Measurements from ENCODE around the gene SCNN1B. TPM values are rescaled to one million over a fixed set of nuclear protein-coding genes. Genes with fewer than 3 reads are reported as not detected.

The SCNN1B gene
- total RNA-seq, 1 donor from 2014 or later, result 0.34 TPM

DNA sequence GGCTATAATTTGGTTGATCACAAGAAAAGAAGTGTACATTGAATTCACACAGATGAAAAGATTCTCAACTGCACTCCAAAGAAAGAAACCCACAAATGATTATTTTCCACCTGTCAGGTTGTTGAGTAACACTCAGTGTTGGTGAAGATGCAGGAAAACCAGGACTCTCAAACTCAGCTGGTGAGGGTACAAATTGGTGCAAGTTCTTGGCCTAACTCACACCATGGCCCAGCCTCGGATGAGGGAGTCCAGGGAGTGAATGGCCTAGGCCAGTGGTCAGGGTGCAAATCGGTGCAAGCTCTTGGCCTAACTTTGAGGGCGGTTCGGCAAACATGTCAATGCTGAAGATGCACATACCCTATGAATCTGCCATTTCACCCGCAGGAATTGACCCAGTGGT is 8.6 kb downstream of the SCNN1B start:
- Mint-ChIP-seq H3K9me3 (ENCODE audit: unreplicated experiment) (peaks cover 7% of the 10 kb centered on the region), H3K36me3 (ENCODE audit: unreplicated experiment) (no peaks in the 10 kb centered on the region), H3K27me3 (ENCODE audit: unreplicated experiment) (peaks cover 3% of the 10 kb centered on the region), H3K4me1 (ENCODE audit: low read depth, unreplicated experiment) (no peaks in the 10 kb centered on the region), H3K27ac (ENCODE audit: unreplicated experiment) (no peak overlapping the region), H3K4me3 (ENCODE audit: unreplicated experiment) (no peak overlapping the region)
- no peak for DNase-seq
- TF ChIP-seq, protein P1, sequence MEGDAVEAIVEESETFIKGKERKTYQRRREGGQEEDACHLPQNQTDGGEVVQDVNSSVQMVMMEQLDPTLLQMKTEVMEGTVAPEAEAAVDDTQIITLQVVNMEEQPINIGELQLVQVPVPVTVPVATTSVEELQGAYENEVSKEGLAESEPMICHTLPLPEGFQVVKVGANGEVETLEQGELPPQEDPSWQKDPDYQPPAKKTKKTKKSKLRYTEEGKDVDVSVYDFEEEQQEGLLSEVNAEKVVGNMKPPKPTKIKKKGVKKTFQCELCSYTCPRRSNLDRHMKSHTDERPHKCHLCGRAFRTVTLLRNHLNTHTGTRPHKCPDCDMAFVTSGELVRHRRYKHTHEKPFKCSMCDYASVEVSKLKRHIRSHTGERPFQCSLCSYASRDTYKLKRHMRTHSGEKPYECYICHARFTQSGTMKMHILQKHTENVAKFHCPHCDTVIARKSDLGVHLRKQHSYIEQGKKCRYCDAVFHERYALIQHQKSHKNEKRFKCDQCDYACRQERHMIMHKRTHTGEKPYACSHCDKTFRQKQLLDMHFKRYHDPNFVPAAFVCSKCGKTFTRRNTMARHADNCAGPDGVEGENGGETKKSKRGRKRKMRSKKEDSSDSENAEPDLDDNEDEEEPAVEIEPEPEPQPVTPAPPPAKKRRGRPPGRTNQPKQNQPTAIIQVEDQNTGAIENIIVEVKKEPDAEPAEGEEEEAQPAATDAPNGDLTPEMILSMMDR (IDR thresholded peaks at IDR 0.05; ENCODE audit: partially characterized antibody, unreplicated experiment), result no peak

DNA sequence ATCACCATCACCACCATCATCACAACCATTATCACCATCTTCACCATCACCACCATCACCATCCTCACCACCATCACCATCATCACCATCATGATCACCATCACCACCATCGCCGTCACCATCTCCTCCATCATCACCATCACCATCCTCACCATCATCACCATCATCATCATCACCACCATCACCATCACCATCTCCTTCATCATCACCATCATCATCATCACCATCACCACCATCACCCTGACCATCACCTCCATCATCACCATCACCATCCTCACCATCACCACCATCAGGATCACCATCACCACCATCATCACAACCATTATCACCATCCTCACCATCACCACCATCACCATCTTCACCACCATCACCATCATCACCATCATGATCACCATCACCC is 14.1 kb downstream of the SCNN1B start:
- no peaks in the 10 kb centered on the region for H3K4me1 Mint-ChIP-seq (ENCODE audit: low read depth, unreplicated experiment)
- no peak overlapping the region for H3K4me3 Mint-ChIP-seq (ENCODE audit: unreplicated experiment)
- peaks cover 3% of the 10 kb centered on the region for H3K9me3 Mint-ChIP-seq (ENCODE audit: unreplicated experiment)
- no peak for DNase-seq
- no peaks in the 10 kb centered on the region for H3K27me3 Mint-ChIP-seq (ENCODE audit: unreplicated experiment)
- TF ChIP-seq, protein P1 (IDR thresholded peaks at IDR 0.05; ENCODE audit: partially characterized antibody, unreplicated experiment), result no peak
- no peak overlapping the region for H3K27ac Mint-ChIP-seq (ENCODE audit: unreplicated experiment)
- H3K36me3 Mint-ChIP-seq (ENCODE audit: unreplicated experiment), result no peaks in the 10 kb centered on the region

DNA sequence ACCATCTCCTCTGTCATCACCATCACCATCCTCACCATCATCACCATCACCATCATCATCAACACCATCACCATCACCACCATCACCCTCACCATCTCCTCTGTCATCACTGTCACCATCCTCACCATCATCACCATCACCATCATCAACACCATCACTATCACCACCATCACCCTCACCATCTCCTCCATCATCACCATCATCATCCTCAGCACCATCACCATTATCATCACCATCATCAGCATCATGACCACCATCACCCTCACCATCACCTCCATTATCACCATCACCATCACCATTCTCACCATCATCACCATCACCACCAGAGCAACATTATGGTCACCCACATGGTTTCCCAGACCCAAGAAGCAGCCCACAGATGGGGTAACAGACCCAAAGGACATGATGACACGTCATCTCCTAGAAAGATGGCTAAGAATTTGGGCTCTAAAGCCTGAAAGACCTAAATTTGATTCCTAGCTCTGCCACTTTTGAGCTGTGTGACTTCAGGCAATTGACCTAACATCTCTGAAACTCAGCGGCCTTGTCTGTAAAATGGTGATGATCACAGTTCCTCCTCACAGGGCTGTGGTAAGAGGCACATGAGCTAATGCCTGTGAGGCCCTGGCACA is 14.6 kb downstream of the SCNN1B start:
- peaks cover 2% of the 10 kb centered on the region for H3K27me3 Mint-ChIP-seq (ENCODE audit: unreplicated experiment)

DNA sequence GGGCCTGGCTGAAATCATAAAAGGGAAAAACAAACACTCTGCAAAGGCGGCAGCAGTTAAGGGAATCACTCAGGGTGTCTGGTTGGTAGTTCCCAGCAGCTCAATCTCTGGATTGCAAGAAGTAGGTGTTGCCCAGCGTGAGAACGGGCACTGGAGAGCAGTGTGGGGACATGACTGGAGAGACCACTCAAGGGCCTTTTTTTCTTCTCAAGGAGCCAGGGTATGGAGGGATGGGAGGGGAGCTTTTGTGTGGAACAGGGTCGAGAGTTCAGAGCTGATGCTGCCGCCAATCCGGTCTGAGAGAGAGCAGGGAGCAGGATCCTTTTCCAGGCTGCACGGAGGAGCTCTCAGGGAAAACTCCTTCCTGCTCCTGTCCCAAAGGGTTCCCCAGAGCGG is 15.2 kb downstream of the SCNN1B start:
- Mint-ChIP-seq H3K27me3 (ENCODE audit: unreplicated experiment) (peaks cover 2% of the 10 kb centered on the region), H3K4me3 (ENCODE audit: unreplicated experiment) (no peak overlapping the region), H3K27ac (ENCODE audit: unreplicated experiment) (no peak overlapping the region), H3K36me3 (ENCODE audit: unreplicated experiment) (no peaks in the 10 kb centered on the region), H3K9me3 (ENCODE audit: unreplicated experiment) (peaks cover 1% of the 10 kb centered on the region), H3K4me1 (ENCODE audit: low read depth, unreplicated experiment) (no peaks in the 10 kb centered on the region)
- TF ChIP-seq, protein P1 (IDR thresholded peaks at IDR 0.05; ENCODE audit: partially characterized antibody, unreplicated experiment), result no peak
- no peak for DNase-seq

More for the DNA sequence above, 14.6 kb downstream of the SCNN1B start:
- Mint-ChIP-seq H3K36me3 (ENCODE audit: unreplicated experiment) (no peaks in the 10 kb centered on the region), H3K27ac (ENCODE audit: unreplicated experiment) (no peak overlapping the region), H3K4me3 (ENCODE audit: unreplicated experiment) (no peak overlapping the region), H3K4me1 (ENCODE audit: low read depth, unreplicated experiment) (no peaks in the 10 kb centered on the region), H3K9me3 (ENCODE audit: unreplicated experiment) (peaks cover 1% of the 10 kb centered on the region)
- DNase-seq, result no peak
- TF ChIP-seq, protein P1 (IDR thresholded peaks at IDR 0.05; ENCODE audit: partially characterized antibody, unreplicated experiment), result no peak

DNA sequence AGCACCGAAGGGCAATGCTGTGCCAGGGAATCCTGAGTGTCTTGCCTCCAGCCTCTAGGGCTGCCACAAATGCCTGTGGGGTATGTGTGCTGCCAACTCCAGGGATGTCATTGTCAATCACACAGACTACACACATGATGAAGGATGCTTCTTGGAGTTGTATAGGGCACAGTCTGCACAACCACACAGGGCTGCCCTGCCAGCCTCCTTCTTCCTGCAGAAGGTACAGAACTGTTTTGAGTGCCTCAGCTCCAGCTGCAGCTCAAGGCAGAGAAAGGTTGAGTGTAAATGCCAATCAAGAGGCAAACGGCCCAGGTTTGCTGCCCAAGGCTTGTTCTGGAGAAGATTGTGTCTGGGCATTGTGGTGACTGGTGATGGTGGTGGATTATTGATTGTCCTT is 15.6 kb downstream of the SCNN1B start:
- TF ChIP-seq, protein P1 (IDR thresholded peaks at IDR 0.05; ENCODE audit: partially characterized antibody, unreplicated experiment), result no peak
- Mint-ChIP-seq H3K27ac (ENCODE audit: unreplicated experiment) (no peak overlapping the region), H3K36me3 (ENCODE audit: unreplicated experiment) (no peaks in the 10 kb centered on the region), H3K9me3 (ENCODE audit: unreplicated experiment) (no peaks in the 10 kb centered on the region), H3K27me3 (ENCODE audit: unreplicated experiment) (peaks cover 2% of the 10 kb centered on the region), H3K4me1 (ENCODE audit: low read depth, unreplicated experiment) (no peaks in the 10 kb centered on the region), H3K4me3 (ENCODE audit: unreplicated experiment) (no peak overlapping the region)
- DNase-seq, result no peak
